Peyer's patch (tissue), 4 donors: Measurements from ENCODE around the gene NANOGP8.

Experiments
- CTCF ChIP-seq, 6 experiments: fragments of 450-650 bp in 4 of 6; fragments of 200-600 bp in 2 of 6; sonication (generic) in 1 of 6; IDR thresholded peaks; one replicate each; pipeline ENCODE4 v1.5.1; 2017 to 2019; ENCODE audit warnings: antibody characterized with exemption in 6 of 6, mild to moderate bottlenecking in 3 of 6, moderate library complexity in 1 of 6
- POLR2A ChIP-seq, 2 donors: fragments of 450-650 bp; IDR thresholded peaks; one replicate each; pipeline ENCODE4 v1.5.1; 2017; ENCODE audit warnings: antibody characterized with exemption in 2 of 2, mild to moderate bottlenecking in 2 of 2, moderate library complexity in 2 of 2

GRCh38 chr15:35054380-35054779 is 30.7 kb downstream of the NANOGP8 start:
- TF ChIP-seq CTCF (IDR thresholded peaks at IDR 0.05): no peak
- TF ChIP-seq POLR2A (IDR thresholded peaks at IDR 0.05): no peak
